ENCODE results near the gene FCMR.

DNA sequence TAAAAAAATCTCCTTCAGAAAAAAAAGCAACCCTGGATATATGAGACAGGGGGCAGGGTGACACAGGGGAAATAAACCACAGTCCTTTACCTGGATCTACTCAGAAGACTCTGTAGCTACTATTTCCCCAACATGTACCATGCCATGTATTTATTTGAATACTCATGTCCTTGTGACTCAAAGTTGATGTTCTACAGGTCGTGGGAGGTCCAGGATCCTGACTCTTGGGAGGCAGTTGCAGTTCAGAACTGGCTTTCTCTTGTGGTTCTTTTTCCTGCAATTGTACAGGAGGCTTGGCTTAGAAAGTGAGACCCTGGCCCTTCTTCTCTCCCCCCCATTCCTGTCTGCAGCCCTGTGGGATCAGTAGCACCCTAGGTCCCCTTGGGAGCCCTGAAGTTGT lies 30.3 kb downstream of the FCMR start:
- TF ChIP-seq, protein P1, sequence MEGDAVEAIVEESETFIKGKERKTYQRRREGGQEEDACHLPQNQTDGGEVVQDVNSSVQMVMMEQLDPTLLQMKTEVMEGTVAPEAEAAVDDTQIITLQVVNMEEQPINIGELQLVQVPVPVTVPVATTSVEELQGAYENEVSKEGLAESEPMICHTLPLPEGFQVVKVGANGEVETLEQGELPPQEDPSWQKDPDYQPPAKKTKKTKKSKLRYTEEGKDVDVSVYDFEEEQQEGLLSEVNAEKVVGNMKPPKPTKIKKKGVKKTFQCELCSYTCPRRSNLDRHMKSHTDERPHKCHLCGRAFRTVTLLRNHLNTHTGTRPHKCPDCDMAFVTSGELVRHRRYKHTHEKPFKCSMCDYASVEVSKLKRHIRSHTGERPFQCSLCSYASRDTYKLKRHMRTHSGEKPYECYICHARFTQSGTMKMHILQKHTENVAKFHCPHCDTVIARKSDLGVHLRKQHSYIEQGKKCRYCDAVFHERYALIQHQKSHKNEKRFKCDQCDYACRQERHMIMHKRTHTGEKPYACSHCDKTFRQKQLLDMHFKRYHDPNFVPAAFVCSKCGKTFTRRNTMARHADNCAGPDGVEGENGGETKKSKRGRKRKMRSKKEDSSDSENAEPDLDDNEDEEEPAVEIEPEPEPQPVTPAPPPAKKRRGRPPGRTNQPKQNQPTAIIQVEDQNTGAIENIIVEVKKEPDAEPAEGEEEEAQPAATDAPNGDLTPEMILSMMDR (IDR thresholded peaks at IDR 0.05; ENCODE audit: low read depth, low read length, poor library complexity, severe bottlenecking) = no peak
- TF ChIP-seq EZH2phosphoT487 (IDR thresholded peaks at IDR 0.05; ENCODE audit: borderline replicate concordance, low read length) = no peak

All from DOHH2 (cell line).